ENCODE measurements around the gene VEGFC. TPM values are rescaled to one million over a fixed set of nuclear protein-coding genes. Genes with fewer than 3 reads are reported as not detected.
A peak's percentile ranks its signal among the peaks of the same experiment; 100 is the strongest.

VEGFC gene
- total RNA-seq, 4 donors from 2014 or later = 3.8 to 31.5 (median 14.6) TPM

- Histone ChIP-seq H3K9me3 (no peaks in the 10 kb centered on the region), H3K4me3 (no peak overlapping the region), H3K27ac (peak overlapping the region in 1 of 2 donors; percentile 24), H3K4me1 (no peaks in the 10 kb centered on the region), H3K27me3 (no peaks in the 10 kb centered on the region), H3K36me3 (no peaks in the 10 kb centered on the region)
- intact Hi-C loops (cut with DNase I; ENCODE audit: low total_unique reads) = no loop called here
- DNase-seq = no peak
- no peak for TF ChIP-seq POLR2A (IDR thresholded peaks at IDR 0.05)
- TF ChIP-seq, protein P1, sequence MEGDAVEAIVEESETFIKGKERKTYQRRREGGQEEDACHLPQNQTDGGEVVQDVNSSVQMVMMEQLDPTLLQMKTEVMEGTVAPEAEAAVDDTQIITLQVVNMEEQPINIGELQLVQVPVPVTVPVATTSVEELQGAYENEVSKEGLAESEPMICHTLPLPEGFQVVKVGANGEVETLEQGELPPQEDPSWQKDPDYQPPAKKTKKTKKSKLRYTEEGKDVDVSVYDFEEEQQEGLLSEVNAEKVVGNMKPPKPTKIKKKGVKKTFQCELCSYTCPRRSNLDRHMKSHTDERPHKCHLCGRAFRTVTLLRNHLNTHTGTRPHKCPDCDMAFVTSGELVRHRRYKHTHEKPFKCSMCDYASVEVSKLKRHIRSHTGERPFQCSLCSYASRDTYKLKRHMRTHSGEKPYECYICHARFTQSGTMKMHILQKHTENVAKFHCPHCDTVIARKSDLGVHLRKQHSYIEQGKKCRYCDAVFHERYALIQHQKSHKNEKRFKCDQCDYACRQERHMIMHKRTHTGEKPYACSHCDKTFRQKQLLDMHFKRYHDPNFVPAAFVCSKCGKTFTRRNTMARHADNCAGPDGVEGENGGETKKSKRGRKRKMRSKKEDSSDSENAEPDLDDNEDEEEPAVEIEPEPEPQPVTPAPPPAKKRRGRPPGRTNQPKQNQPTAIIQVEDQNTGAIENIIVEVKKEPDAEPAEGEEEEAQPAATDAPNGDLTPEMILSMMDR (IDR thresholded peaks at IDR 0.05) = no peak
These were observed 4.5 kb downstream of the VEGFC start for GRCh38 chr4:176788248-176788647.

- Histone ChIP-seq H3K4me1 (no peaks in the 10 kb centered on the region), H3K36me3 (no peaks in the 10 kb centered on the region), H3K9me3 (no peaks in the 10 kb centered on the region), H3K4me3 (no peak overlapping the region), H3K27ac (no peak overlapping the region), H3K27me3 (no peaks in the 10 kb centered on the region)
- TF ChIP-seq, protein P1 (IDR thresholded peaks at IDR 0.05) = no peak
- TF ChIP-seq POLR2A (IDR thresholded peaks at IDR 0.05) = no peak
- no peak for DNase-seq
- intact Hi-C loops (cut with DNase I; ENCODE audit: low total_unique reads) = no loop called here
These were observed 7.9 kb downstream of the VEGFC start for GRCh38 chr4:176784816-176785215.

DNA sequence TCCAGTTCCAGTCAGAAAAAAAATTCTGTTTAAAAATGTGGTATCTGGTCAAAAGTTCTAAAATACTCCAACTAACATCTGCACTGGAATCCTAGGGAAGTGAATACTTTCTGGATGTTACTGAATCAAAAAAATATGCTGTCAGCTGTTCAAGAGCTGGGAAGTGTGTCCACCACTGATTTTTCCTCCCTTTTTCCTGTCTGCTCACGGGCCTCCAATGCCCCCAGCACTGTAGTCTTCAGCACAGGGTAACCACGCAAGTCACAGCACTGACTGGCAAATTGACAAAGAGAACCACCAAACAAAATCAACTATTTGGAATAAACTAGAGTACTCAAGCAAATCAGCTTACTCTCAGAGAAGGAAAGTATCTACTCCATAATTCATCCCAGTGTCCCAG, 9.9 kb downstream of the VEGFC start:
- no peak for DNase-seq
- TF ChIP-seq POLR2A (IDR thresholded peaks at IDR 0.05) = no peak
- TF ChIP-seq, protein P1 (IDR thresholded peaks at IDR 0.05) = no peak
- Histone ChIP-seq H3K9me3 (no peaks in the 10 kb centered on the region), H3K36me3 (no peaks in the 10 kb centered on the region), H3K27ac (peak overlapping the region in 1 of 2 donors; percentile 81), H3K4me3 (no peak overlapping the region), H3K4me1 (no peaks in the 10 kb centered on the region), H3K27me3 (no peaks in the 10 kb centered on the region)
- intact Hi-C loops (cut with DNase I; ENCODE audit: low total_unique reads) = no loop called here

- intact Hi-C loops (cut with DNase I; ENCODE audit: low total_unique reads) = no loop called here
- Histone ChIP-seq H3K27ac (peak overlapping the region; percentile 48 to 81), H3K4me1 (no peaks in the 10 kb centered on the region), H3K9me3 (no peaks in the 10 kb centered on the region), H3K4me3 (no peak overlapping the region), H3K36me3 (no peaks in the 10 kb centered on the region), H3K27me3 (no peaks in the 10 kb centered on the region)
- no peak for TF ChIP-seq POLR2A (IDR thresholded peaks at IDR 0.05)
- TF ChIP-seq, protein P1 (IDR thresholded peaks at IDR 0.05) = no peak
- no peak for DNase-seq
These were observed 10.5 kb downstream of the VEGFC start for GRCh38 chr4:176782191-176782590.

- no peaks in the 10 kb centered on the region for H3K4me1 ChIP-seq
- H3K27me3 ChIP-seq = no peaks in the 10 kb centered on the region
- intact Hi-C loops (cut with DNase I; ENCODE audit: low total_unique reads) = no loop called here
- H3K36me3 ChIP-seq = no peaks in the 10 kb centered on the region
- TF ChIP-seq, protein P1 (IDR thresholded peaks at IDR 0.05) = no peak
- no peak for TF ChIP-seq POLR2A (IDR thresholded peaks at IDR 0.05)
- no peak for DNase-seq
- H3K4me3 ChIP-seq = no peak overlapping the region
- H3K27ac ChIP-seq = peak overlapping the region; percentile 48 to 81
- H3K9me3 ChIP-seq = no peaks in the 10 kb centered on the region
These were observed 11.0 kb downstream of the VEGFC start for GRCh38 chr4:176781739-176782100.

Data from uterus (tissue), 4 donors.